Measurements from ENCODE around the gene PTPN9. TPM values are rescaled to one million over a fixed set of nuclear protein-coding genes. Genes with fewer than 3 reads are reported as not detected.
"Not testable (repeated sequence)": the region's sequence is repeated elsewhere in the genome, so short reads cannot be mapped to it uniquely, and the experiment has no call there.

Gene PTPN9
- total RNA-seq, 2 donors from 2014 or later = 19.8 to 21.6 TPM

- H3K27ac Mint-ChIP-seq = peak overlapping the region; percentile 85
- no peaks in the 10 kb centered on the region for H3K27me3 Mint-ChIP-seq
- H3K9me3 ChIP-seq (ENCODE audit: control insufficient read depth, low read length, poor library complexity, severe bottlenecking) = no peaks in the 10 kb centered on the region
- ATAC-seq = no peak
- no peaks in the 10 kb centered on the region for H3K36me3 Mint-ChIP-seq (ENCODE audit: low read depth)
- DNase-seq = no peak
- H3K4me1 Mint-ChIP-seq = peaks cover 20% of the 10 kb centered on the region
- no peak overlapping the region for H3K4me3 Mint-ChIP-seq
These were observed 45.2 kb downstream of the PTPN9 start for GRCh38 chr15:75533945-75534344.

- Mint-ChIP-seq H3K36me3 (ENCODE audit: low read depth) (no peaks in the 10 kb centered on the region), H3K4me3 (no peak overlapping the region), H3K27ac (peak overlapping the region; percentile 85), H3K27me3 (no peaks in the 10 kb centered on the region), H3K4me1 (peaks cover 20% of the 10 kb centered on the region)
- DNase-seq (no peak), ATAC-seq (no peak)
- no peaks in the 10 kb centered on the region for H3K9me3 ChIP-seq (ENCODE audit: control insufficient read depth, low read length, poor library complexity, severe bottlenecking)
These were observed 46.5 kb downstream of the PTPN9 start for GRCh38 chr15:75532413-75533250.

GRCh38 chr15:75531041-75531450, 48.1 kb downstream of the PTPN9 start:
- peaks cover 2% of the 10 kb centered on the region for H3K36me3 Mint-ChIP-seq (ENCODE audit: low read depth)
- H3K4me3 Mint-ChIP-seq = no peak overlapping the region
- H3K9me3 ChIP-seq (ENCODE audit: control insufficient read depth, low read length, poor library complexity, severe bottlenecking) = no peaks in the 10 kb centered on the region
- H3K4me1 Mint-ChIP-seq = peaks cover 19% of the 10 kb centered on the region
- no peaks in the 10 kb centered on the region for H3K27me3 Mint-ChIP-seq
- ATAC-seq = no peak
- H3K27ac Mint-ChIP-seq = no peak overlapping the region
- DNase-seq = no peak

- no peaks in the 10 kb centered on the region for H3K9me3 ChIP-seq (ENCODE audit: control insufficient read depth, low read length, poor library complexity, severe bottlenecking)
- Mint-ChIP-seq H3K27ac (no peak overlapping the region), H3K4me3 (no peak overlapping the region), H3K36me3 (ENCODE audit: low read depth) (peaks cover 2% of the 10 kb centered on the region), H3K27me3 (no peaks in the 10 kb centered on the region), H3K4me1 (peaks cover 19% of the 10 kb centered on the region)
- no peak for DNase-seq
- no peak for ATAC-seq
These were observed 48.9 kb downstream of the PTPN9 start for GRCh38 chr15:75530169-75530568.

- not testable (repeated sequence) for H3K9me3 ChIP-seq (ENCODE audit: control insufficient read depth, low read length, poor library complexity, severe bottlenecking); H3K4me1 Mint-ChIP-seq; H3K27ac Mint-ChIP-seq; H3K27me3 Mint-ChIP-seq; ATAC-seq; H3K4me3 Mint-ChIP-seq; H3K36me3 Mint-ChIP-seq (ENCODE audit: low read depth); DNase-seq
These were observed 53.4 kb downstream of the PTPN9 start for GRCh38 chr15:75525756-75526155.

GRCh38 chr15:75523011-75523410, 56.1 kb downstream of the PTPN9 start:
- no peaks in the 10 kb centered on the region for H3K9me3 ChIP-seq (ENCODE audit: control insufficient read depth, low read length, poor library complexity, severe bottlenecking)
- ATAC-seq (no peak), DNase-seq (no peak)
- Mint-ChIP-seq H3K4me1 (peaks cover 3% of the 10 kb centered on the region), H3K27me3 (no peaks in the 10 kb centered on the region), H3K36me3 (ENCODE audit: low read depth) (peaks cover 11% of the 10 kb centered on the region), H3K4me3 (no peak overlapping the region), H3K27ac (no peak overlapping the region)

- H3K9me3 ChIP-seq (ENCODE audit: control insufficient read depth, low read length, poor library complexity, severe bottlenecking) = no peaks in the 10 kb centered on the region
- no peak overlapping the region for H3K4me3 Mint-ChIP-seq
- H3K27ac Mint-ChIP-seq = peak overlapping the region; percentile 37
- H3K27me3 Mint-ChIP-seq = no peaks in the 10 kb centered on the region
- H3K4me1 Mint-ChIP-seq = peaks cover 3% of the 10 kb centered on the region
- no peak for DNase-seq
- peaks cover 9% of the 10 kb centered on the region for H3K36me3 Mint-ChIP-seq (ENCODE audit: low read depth)
- no peak for ATAC-seq
These were observed 61.9 kb downstream of the PTPN9 start for GRCh38 chr15:75517233-75517632.

GRCh38 chr15:75508840-75509532, 70.1 kb downstream of the PTPN9 start:
- peaks cover 3% of the 10 kb centered on the region for H3K4me1 Mint-ChIP-seq
- no peak for DNase-seq
- ATAC-seq = no peak
- H3K27ac Mint-ChIP-seq = no peak overlapping the region
- H3K9me3 ChIP-seq (ENCODE audit: control insufficient read depth, low read length, poor library complexity, severe bottlenecking) = no peaks in the 10 kb centered on the region
- no peak overlapping the region for H3K4me3 Mint-ChIP-seq
- peaks cover 7% of the 10 kb centered on the region for H3K36me3 Mint-ChIP-seq (ENCODE audit: low read depth)
- no peaks in the 10 kb centered on the region for H3K27me3 Mint-ChIP-seq

GRCh38 chr15:75502360-75502759, 76.8 kb downstream of the PTPN9 start:
- ATAC-seq (no peak), DNase-seq (no peak)
- Mint-ChIP-seq H3K4me1 (no peaks in the 10 kb centered on the region), H3K27ac (no peak overlapping the region), H3K4me3 (no peak overlapping the region), H3K27me3 (no peaks in the 10 kb centered on the region), H3K36me3 (ENCODE audit: low read depth) (peaks cover 5% of the 10 kb centered on the region)
- H3K9me3 ChIP-seq (ENCODE audit: control insufficient read depth, low read length, poor library complexity, severe bottlenecking) = no peaks in the 10 kb centered on the region

- no peak for DNase-seq
- no peak for ATAC-seq
- no peak overlapping the region for H3K4me3 Mint-ChIP-seq
- H3K27ac Mint-ChIP-seq = no peak overlapping the region
- peaks cover 5% of the 10 kb centered on the region for H3K36me3 Mint-ChIP-seq (ENCODE audit: low read depth)
- H3K4me1 Mint-ChIP-seq = peaks cover 4% of the 10 kb centered on the region
- H3K9me3 ChIP-seq (ENCODE audit: control insufficient read depth, low read length, poor library complexity, severe bottlenecking) = no peaks in the 10 kb centered on the region
- no peaks in the 10 kb centered on the region for H3K27me3 Mint-ChIP-seq
These were observed 85.4 kb downstream of the PTPN9 start for GRCh38 chr15:75493732-75494131.

- Mint-ChIP-seq H3K4me3 (no peak overlapping the region), H3K36me3 (ENCODE audit: low read depth) (no peaks in the 10 kb centered on the region), H3K4me1 (peaks cover 15% of the 10 kb centered on the region)
These were observed 95.2 kb downstream of the PTPN9 start for GRCh38 chr15:75483961-75484360.

GRCh38 chr15:75483556-75483955, 95.6 kb downstream of the PTPN9 start:
- not testable (repeated sequence) for H3K27me3 Mint-ChIP-seq; H3K9me3 ChIP-seq (ENCODE audit: control insufficient read depth, low read length, poor library complexity, severe bottlenecking); DNase-seq; H3K4me3 Mint-ChIP-seq; H3K36me3 Mint-ChIP-seq (ENCODE audit: low read depth); ATAC-seq
- Mint-ChIP-seq H3K4me1 (peaks cover 15% of the 10 kb centered on the region), H3K27ac (peak overlapping the region; percentile 30)

More at GRCh38 chr15:75483961-75484360, 95.2 kb downstream of the PTPN9 start:
- ATAC-seq (no peak), DNase-seq (no peak)
- H3K27ac Mint-ChIP-seq = peak overlapping the region; percentile 30
- H3K27me3 Mint-ChIP-seq = no peaks in the 10 kb centered on the region
- H3K9me3 ChIP-seq (ENCODE audit: control insufficient read depth, low read length, poor library complexity, severe bottlenecking) = no peaks in the 10 kb centered on the region

- ATAC-seq (no peak), DNase-seq (no peak)
- H3K9me3 ChIP-seq (ENCODE audit: control insufficient read depth, low read length, poor library complexity, severe bottlenecking) = no peaks in the 10 kb centered on the region
- Mint-ChIP-seq H3K27me3 (no peaks in the 10 kb centered on the region), H3K4me3 (no peak overlapping the region), H3K4me1 (peaks cover 15% of the 10 kb centered on the region), H3K36me3 (ENCODE audit: low read depth) (peaks cover 2% of the 10 kb centered on the region), H3K27ac (peak overlapping the region; percentile 30)
These were observed 96.0 kb downstream of the PTPN9 start for GRCh38 chr15:75483106-75483505.

Measured in T-helper 17 cell (primary cell).